ENCODE data around the gene SLC9A5.
A peak's percentile ranks its signal among the peaks of the same experiment; 100 is the strongest.

Gene SLC9A5

GRCh38 chr16:67260426-67261063 lies 11.8 kb downstream of the SLC9A5 start:
- no peak overlapping the region for H3K4me3 ChIP-seq (ENCODE audit: low read depth, low read length)
- ChIA-PET CTCF (interaction anchor here (0.5 to 5.5 kb wide), 56 partner anchors 10 to 785 kb away, joined by 3 to 66 read pairs (median 4); partner anchors contain the start of genes FHOD1, HSD11B2, KCTD19 and LRRC36), POLR2A (interaction anchor here (0.6 to 1.2 kb wide), 4 partner anchors 13 to 233 kb away, joined by 3 to 6 read pairs (median 4); partner anchors contain the start of genes FHOD1 and SLC9A5)
- DNase-seq (ENCODE audit: low read depth, low spot score): peak; percentile 19
- peak; percentile 77 for TF ChIP-seq CTCF (IDR thresholded peaks at IDR 0.05; ENCODE audit: insufficient read depth, low read length, missing control alignments)

GRCh38 chr16:67263201-67263600 lies 14.4 kb downstream of the SLC9A5 start:
- ChIA-PET POLR2A (no interaction called here), CTCF (interaction anchor here (1.0 to 5.5 kb wide), 6 partner anchors 14 to 163 kb away, joined by 3 to 46 read pairs (median 4); partner anchors contain the start of gene SLC9A5)
- no peak for DNase-seq (ENCODE audit: low read depth, low spot score)
- TF ChIP-seq CTCF (IDR thresholded peaks at IDR 0.05; ENCODE audit: insufficient read depth, low read length, missing control alignments): no peak
- no peak overlapping the region for H3K4me3 ChIP-seq (ENCODE audit: low read depth, low read length)

- ChIA-PET CTCF (interaction anchor here (0.6 to 5.5 kb wide), 8 partner anchors 16 to 201 kb away, joined by 3 to 46 read pairs (median 4); no protein-coding TSS in a partner anchor), POLR2A (no interaction called here)
- H3K4me3 ChIP-seq (ENCODE audit: low read depth, low read length): no peak overlapping the region
- no peak for TF ChIP-seq CTCF (IDR thresholded peaks at IDR 0.05; ENCODE audit: insufficient read depth, low read length, missing control alignments)
- DNase-seq (ENCODE audit: low read depth, low spot score): no peak
Measured at GRCh38 chr16:67264277-67264676, 15.5 kb downstream of the SLC9A5 start.

- H3K4me3 ChIP-seq (ENCODE audit: low read depth, low read length): no peak overlapping the region
- TF ChIP-seq CTCF (IDR thresholded peaks at IDR 0.05; ENCODE audit: insufficient read depth, low read length, missing control alignments): no peak
- ChIA-PET POLR2A (no interaction called here), CTCF (interaction anchor here (0.9 to 5.5 kb wide), 4 partner anchors 15 to 201 kb away, joined by 3 to 46 read pairs (median 6); no protein-coding TSS in a partner anchor)
- DNase-seq (ENCODE audit: low read depth, low spot score): no peak
Measured at GRCh38 chr16:67264866-67265265, 16.1 kb downstream of the SLC9A5 start.

- TF ChIP-seq CTCF (IDR thresholded peaks at IDR 0.05; ENCODE audit: insufficient read depth, low read length, missing control alignments): no peak
- DNase-seq (ENCODE audit: low read depth, low spot score): no peak
- no peak overlapping the region for H3K4me3 ChIP-seq (ENCODE audit: low read depth, low read length)
- ChIA-PET POLR2A (no interaction called here), CTCF (interaction anchor here (0.7 to 1.6 kb wide), 7 partner anchors 15 to 182 kb away, joined by 3 to 5 read pairs (median 3); no protein-coding TSS in a partner anchor)
Measured at GRCh38 chr16:67265834-67266233, 17.1 kb downstream of the SLC9A5 start.

- DNase-seq (ENCODE audit: low read depth, low spot score): no peak
- ChIA-PET POLR2A (interaction anchor here (0.7 to 3.4 kb wide), 4 partner anchors 10 to 198 kb away, joined by 3 to 13 read pairs (median 4); partner anchors contain the start of gene SLC9A5), CTCF (interaction anchor here (0.8 to 2.4 kb wide), 8 partner anchors 9 to 196 kb away, joined by 3 to 13 read pairs (median 3); partner anchors contain the start of gene FHOD1)
- H3K4me3 ChIP-seq (ENCODE audit: low read depth, low read length): no peak overlapping the region
- no peak for TF ChIP-seq CTCF (IDR thresholded peaks at IDR 0.05; ENCODE audit: insufficient read depth, low read length, missing control alignments)
Measured at GRCh38 chr16:67268136-67268579, 19.4 kb downstream of the SLC9A5 start.

All from AG04449 (cell line).